ENCODE measurements around the gene TEPSIN. TPM values are rescaled to one million over a fixed set of nuclear protein-coding genes. Genes with fewer than 3 reads are reported as not detected.

The TEPSIN gene
- total and polyA plus RNA-seq, 3 donors from 2014 or later: 32.0 to 83.0 (median 55.4) TPM

DNA sequence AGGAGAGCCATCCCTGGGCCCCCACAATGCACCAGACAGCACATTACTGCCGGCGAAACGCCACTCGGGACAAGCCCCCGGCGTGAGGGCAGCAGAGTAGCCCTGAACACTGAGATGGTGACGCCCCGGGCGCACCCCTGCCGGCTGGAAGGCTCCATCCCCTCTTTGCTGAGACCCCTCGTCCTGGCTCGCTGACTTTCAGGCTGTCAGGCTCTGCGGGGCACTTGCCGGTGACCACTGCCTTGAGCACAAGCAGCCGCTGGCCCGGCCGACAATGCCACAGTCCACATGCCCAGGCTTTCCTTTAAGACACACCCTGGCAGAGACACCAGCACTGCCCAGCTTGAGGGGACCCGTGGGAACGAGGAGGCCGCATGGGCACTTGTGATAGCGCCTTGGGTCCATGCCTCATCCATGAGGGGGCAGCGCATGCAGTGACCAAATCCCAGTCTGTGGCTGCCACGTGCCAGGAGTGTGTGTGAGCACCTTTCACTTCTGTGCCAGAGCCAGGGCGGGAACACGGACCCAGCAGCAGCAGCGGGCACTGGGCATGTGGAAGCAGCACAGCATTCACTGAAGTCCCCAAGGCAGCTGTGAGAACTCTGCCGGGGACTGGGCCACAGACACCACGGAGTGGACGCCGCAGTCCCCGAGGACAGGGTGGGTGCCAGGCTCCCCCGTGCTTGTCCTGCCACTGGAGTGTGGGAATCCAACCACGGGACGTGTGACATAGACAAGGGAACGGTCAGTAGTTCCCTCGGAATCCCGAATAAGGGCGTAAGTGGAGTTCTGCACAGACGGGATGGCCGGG lies 24.7 kb upstream of the TEPSIN start:
- Histone ChIP-seq H3K36me3 (ENCODE audit: low read depth, missing control alignments) (no peaks in the 10 kb centered on the region), H3K9me3 (no peaks in the 10 kb centered on the region), H3K27me3 (no peaks in the 10 kb centered on the region), H3K4me1 (no peaks in the 10 kb centered on the region), H3K4me3 (no peak overlapping the region), H3K27ac (no peak overlapping the region)
- intact Hi-C loops (cut with DNase I; ENCODE audit: low total_unique reads): no loop called here
- WGBS, 2 donors: 96 to 97% methylated on average over 25 to 40 of the region's 40 CpGs
- TF ChIP-seq, protein P1, sequence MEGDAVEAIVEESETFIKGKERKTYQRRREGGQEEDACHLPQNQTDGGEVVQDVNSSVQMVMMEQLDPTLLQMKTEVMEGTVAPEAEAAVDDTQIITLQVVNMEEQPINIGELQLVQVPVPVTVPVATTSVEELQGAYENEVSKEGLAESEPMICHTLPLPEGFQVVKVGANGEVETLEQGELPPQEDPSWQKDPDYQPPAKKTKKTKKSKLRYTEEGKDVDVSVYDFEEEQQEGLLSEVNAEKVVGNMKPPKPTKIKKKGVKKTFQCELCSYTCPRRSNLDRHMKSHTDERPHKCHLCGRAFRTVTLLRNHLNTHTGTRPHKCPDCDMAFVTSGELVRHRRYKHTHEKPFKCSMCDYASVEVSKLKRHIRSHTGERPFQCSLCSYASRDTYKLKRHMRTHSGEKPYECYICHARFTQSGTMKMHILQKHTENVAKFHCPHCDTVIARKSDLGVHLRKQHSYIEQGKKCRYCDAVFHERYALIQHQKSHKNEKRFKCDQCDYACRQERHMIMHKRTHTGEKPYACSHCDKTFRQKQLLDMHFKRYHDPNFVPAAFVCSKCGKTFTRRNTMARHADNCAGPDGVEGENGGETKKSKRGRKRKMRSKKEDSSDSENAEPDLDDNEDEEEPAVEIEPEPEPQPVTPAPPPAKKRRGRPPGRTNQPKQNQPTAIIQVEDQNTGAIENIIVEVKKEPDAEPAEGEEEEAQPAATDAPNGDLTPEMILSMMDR (IDR thresholded peaks at IDR 0.05): no peak
- no peak for TF ChIP-seq POLR2A (IDR thresholded peaks at IDR 0.05)
- no peak for DNase-seq

DNA sequence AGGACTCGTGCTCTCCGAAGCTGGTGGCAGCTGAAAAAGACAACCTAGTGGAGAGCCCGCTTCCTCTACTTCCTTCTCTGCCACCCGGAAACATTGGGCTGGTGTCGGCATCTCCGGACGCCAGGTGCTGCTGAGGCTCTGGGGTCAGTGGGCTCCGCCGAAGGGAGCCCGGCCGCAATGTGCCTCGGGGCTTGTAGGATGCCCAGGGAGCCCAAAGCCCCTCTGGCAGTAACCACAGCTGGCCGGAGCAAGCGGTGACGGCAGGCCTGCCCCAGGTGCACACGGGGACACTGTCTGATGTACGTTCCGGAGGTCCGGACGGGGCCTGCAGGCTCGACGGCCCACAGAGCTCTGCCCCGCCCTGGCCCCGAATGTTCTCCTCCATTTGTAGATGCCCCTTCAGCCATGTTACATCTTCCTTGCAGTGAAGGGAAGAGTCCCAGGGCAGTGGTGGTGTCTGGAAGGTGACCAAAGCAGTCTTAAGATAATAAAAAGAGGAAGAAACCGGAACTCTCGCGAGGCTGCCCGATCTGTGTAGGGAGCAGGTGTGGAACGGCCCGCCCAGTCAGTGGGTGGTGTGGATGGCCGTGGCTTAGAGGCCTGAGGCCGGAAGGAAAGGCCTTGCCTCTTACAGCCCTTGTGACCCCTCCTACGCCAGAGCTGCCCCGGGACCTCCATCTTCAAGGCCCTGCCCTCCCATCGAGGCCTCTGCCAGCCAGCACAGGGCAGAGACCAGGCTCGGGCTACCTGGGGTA lies 22.9 kb upstream of the TEPSIN start:
- 90 to 92% methylated on average over 34 to 36 of the region's 36 CpGs for WGBS, 2 donors
- no peak for TF ChIP-seq POLR2A (IDR thresholded peaks at IDR 0.05)
- TF ChIP-seq, protein P1 (IDR thresholded peaks at IDR 0.05): no peak

DNA sequence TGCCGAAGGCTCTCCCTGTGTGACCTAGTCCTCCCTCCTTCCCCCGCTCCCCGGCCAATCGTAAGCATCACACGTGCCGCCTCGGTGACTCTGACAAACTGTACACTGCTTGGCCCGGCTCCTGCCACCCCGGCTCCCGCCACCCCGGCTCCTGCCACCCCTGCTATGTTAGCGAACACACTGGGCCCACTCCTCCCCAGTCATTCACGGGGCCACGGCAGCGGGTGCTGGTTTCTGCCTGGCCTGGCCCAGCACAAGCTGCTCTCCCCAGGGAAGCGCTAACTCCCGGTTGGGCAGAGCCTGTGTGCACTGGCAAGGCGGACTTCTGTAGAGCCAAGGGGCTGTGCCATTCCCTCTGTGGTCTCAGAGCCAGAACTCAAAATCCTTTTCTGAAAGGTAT lies 22.2 kb upstream of the TEPSIN start:
- H3K9me3 ChIP-seq: no peaks in the 10 kb centered on the region
- H3K4me3 ChIP-seq: no peak overlapping the region
- no peak overlapping the region for H3K27ac ChIP-seq
- intact Hi-C loops (cut with DNase I; ENCODE audit: low total_unique reads): no loop called here
- WGBS, 2 donors: 96 to 97% methylated on average over 18 of the region's 18 CpGs
- no peaks in the 10 kb centered on the region for H3K27me3 ChIP-seq
- TF ChIP-seq, protein P1 (IDR thresholded peaks at IDR 0.05): no peak
- TF ChIP-seq POLR2A (IDR thresholded peaks at IDR 0.05): no peak
- H3K4me1 ChIP-seq: no peaks in the 10 kb centered on the region
- H3K36me3 ChIP-seq (ENCODE audit: low read depth, missing control alignments): no peaks in the 10 kb centered on the region
- DNase-seq: no peak

More for the DNA sequence above, 22.9 kb upstream of the TEPSIN start:
- intact Hi-C loops (cut with DNase I; ENCODE audit: low total_unique reads): no loop called here
- Histone ChIP-seq H3K27ac (no peak overlapping the region), H3K4me3 (no peak overlapping the region), H3K36me3 (ENCODE audit: low read depth, missing control alignments) (no peaks in the 10 kb centered on the region), H3K9me3 (no peaks in the 10 kb centered on the region), H3K27me3 (no peaks in the 10 kb centered on the region), H3K4me1 (no peaks in the 10 kb centered on the region)
- DNase-seq: no peak

DNA sequence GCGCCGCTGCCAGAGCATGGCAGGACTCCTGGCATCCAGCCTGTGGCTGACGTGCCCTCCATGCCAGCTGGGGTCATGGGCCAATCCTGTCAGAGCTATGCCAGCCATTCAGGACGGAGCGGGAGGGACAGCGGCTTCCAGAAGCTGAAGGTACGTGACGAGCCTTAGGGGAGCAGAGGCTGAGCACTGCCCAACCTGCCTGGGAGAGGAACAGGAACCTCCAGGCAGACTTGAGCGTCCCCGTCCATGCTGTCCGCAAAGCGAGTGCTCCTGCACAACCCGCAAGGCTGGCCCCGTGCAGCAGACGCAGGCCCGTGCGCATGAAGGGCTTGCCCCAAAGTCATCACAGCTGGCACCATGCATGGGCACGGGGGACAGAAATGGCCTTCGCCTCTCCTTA lies 21.8 kb upstream of the TEPSIN start:
- H3K27me3 ChIP-seq: no peaks in the 10 kb centered on the region
- intact Hi-C loops (cut with DNase I; ENCODE audit: low total_unique reads): no loop called here
- 97% methylated on average over 14 to 19 of the region's 19 CpGs for WGBS, 2 donors
- H3K9me3 ChIP-seq: no peaks in the 10 kb centered on the region
- H3K27ac ChIP-seq: no peak overlapping the region
- no peaks in the 10 kb centered on the region for H3K36me3 ChIP-seq (ENCODE audit: low read depth, missing control alignments)
- no peak overlapping the region for H3K4me3 ChIP-seq
- TF ChIP-seq, protein P1 (IDR thresholded peaks at IDR 0.05): no peak
- no peak for TF ChIP-seq POLR2A (IDR thresholded peaks at IDR 0.05)
- no peak for DNase-seq
- H3K4me1 ChIP-seq: no peaks in the 10 kb centered on the region
